MCF 10A (cell line): ENCODE measurements around the gene CFAP100. TPM values are rescaled to one million over a fixed set of nuclear protein-coding genes. Genes with fewer than 3 reads are reported as not detected.

Source experiments
- BruUV-seq: library from RNA; stranded (reverse); fragments of 400-500 nt; replicated peaks from 2 replicates; lab custom pipeline; 2021; lab: Mats Ljungman, UMichigan
- CTCF ChIA-PET: fragments of 300-600 bp; sonication (Branson Sonifier 250); formaldehyde crosslinking; extraction: SDS; loops from one replicate; lab custom pipeline; 2021; ENCODE audit warnings: antibody characterized with exemption, inconsistent platforms; lab: Yijun Ruan, JAX
- POLR2A ChIA-PET: fragments of 300-600, 350-650 bp; sonication (Branson Sonifier 250); formaldehyde crosslinking; extraction: SDS; loops from one replicate; lab custom pipeline; 2020; ENCODE audit warnings: antibody characterized with exemption, inconsistent platforms; lab: Yijun Ruan, JAX
- DNase-seq: peaks from one replicate; pipeline ENCODE4 v3.0.0-alpha.2; 2018; ENCODE audit not compliant: unreplicated experiment
- H3K27ac Mint-ChIP-seq: one replicate; pipeline ENCODE4 v1.8.0; 2022; ENCODE audit warnings: mild to moderate bottlenecking, low read depth, mixed read lengths; ENCODE audit not compliant: unreplicated experiment
- H3K27me3 Mint-ChIP-seq: one replicate; pipeline ENCODE4 v1.8.0; 2022; ENCODE audit warnings: mixed read lengths; ENCODE audit not compliant: insufficient read depth, unreplicated experiment
- H3K36me3 Mint-ChIP-seq: one replicate; pipeline ENCODE4 v1.8.0; 2022; ENCODE audit warnings: mild to moderate bottlenecking, moderate library complexity, mixed read lengths; ENCODE audit not compliant: insufficient read depth, unreplicated experiment
- H3K4me1 Mint-ChIP-seq: one replicate; pipeline ENCODE4 v1.8.0; 2022; ENCODE audit warnings: mixed read lengths; ENCODE audit not compliant: insufficient read depth, unreplicated experiment
- H3K4me3 Mint-ChIP-seq: one replicate; pipeline ENCODE4 v1.8.0; 2022; ENCODE audit warnings: mild to moderate bottlenecking, moderate library complexity, mixed read lengths; ENCODE audit not compliant: unreplicated experiment
- H3K9me3 Mint-ChIP-seq: one replicate; pipeline ENCODE4 v1.8.0; 2022; ENCODE audit warnings: mixed read lengths; ENCODE audit not compliant: unreplicated experiment
- CTCF ChIP-seq: fragments of 200-600 bp; IDR thresholded peaks from one replicate; pipeline ENCODE4 v1.8.0; 2022; ENCODE audit warnings: antibody characterized with exemption, mild to moderate bottlenecking; ENCODE audit not compliant: unreplicated experiment
- intact Hi-C: fragments of 100-400 bp; cut with micrococcal nuclease; formaldehyde crosslinking; loops from 2 replicates; pipeline ENCODE4 v1.14.1; 2022
- total RNA-seq: library from RNA; stranded (reverse); gene quantifications from 2 replicates; pipeline ENCODE4 v1.2.3, GENCODE V29; 2022

CFAP100 gene
- total RNA-seq, 1 experiment from 2014 or later = not detected

DNA sequence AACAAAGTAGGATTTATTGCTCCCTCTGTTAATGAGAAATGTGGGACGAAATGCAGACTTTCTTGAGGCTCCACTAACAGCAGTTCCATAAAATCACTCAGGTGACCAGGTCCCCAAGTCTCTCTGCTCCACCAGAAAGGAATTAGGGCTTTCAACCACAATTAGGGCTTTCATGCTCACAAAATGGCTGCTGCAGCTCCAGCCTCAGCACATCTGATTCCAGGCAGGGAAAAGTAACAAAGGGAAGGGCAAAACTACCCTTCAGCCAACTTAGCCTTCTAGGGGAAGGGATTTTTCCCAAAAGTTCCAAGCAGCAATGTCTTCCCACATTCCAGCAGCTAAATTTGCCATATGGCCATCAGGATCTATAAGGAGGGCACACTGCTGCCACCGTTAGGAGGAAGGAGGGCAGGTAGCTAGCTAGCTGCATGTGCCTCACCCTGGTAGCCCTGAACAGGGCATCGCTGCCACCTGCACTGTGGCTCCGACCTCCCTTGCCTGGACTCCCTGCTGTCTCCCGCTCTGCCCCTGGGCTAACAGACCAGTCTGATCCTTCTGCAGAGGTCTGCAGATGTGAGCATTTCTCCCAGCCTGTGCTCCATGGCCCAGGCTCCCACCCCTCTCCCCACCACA lies 12.8 kb downstream of the CFAP100 start:
- no peak overlapping the region for H3K27ac Mint-ChIP-seq
- intact Hi-C loops = no loop called here
- no TSS peak for BruUV-seq
- no peak for DNase-seq
- H3K9me3 Mint-ChIP-seq = no peaks in the 10 kb centered on the region
- POLR2A ChIA-PET = no interaction called here
- no peak for TF ChIP-seq CTCF
- CTCF ChIA-PET = interaction anchor here (0.6 to 0.7 kb wide), 2 partner anchors 19 to 44 kb away, joined by 4 read pairs; no protein-coding TSS in a partner anchor
- H3K36me3 Mint-ChIP-seq = no peaks in the 10 kb centered on the region
- no peak overlapping the region for H3K4me3 Mint-ChIP-seq
- H3K4me1 Mint-ChIP-seq = no peaks in the 10 kb centered on the region
- H3K27me3 Mint-ChIP-seq = peaks cover 57% of the 10 kb centered on the region

- ChIA-PET CTCF (no interaction called here), POLR2A (no interaction called here)
- no peaks in the 10 kb centered on the region for H3K9me3 Mint-ChIP-seq
- BruUV-seq = no TSS peak
- H3K36me3 Mint-ChIP-seq = no peaks in the 10 kb centered on the region
- no peak for TF ChIP-seq CTCF
- H3K4me3 Mint-ChIP-seq = no peak overlapping the region
- peaks cover 52% of the 10 kb centered on the region for H3K27me3 Mint-ChIP-seq
- H3K27ac Mint-ChIP-seq = no peak overlapping the region
- no peaks in the 10 kb centered on the region for H3K4me1 Mint-ChIP-seq
- DNase-seq = no peak
- intact Hi-C loops = no loop called here
Observed at GRCh38 chr3:126408099-126408498, 13.4 kb downstream of the CFAP100 start.

GRCh38 chr3:126412841-126413692 lies 18.4 kb downstream of the CFAP100 start:
- ChIA-PET CTCF (interaction anchor here (0.5 to 1.2 kb wide), 3 partner anchors 279 to 1499 kb away, joined by 3 to 4 read pairs (median 3); no protein-coding TSS in a partner anchor), POLR2A (no interaction called here)
- no peak overlapping the region for H3K4me3 Mint-ChIP-seq
- no peaks in the 10 kb centered on the region for H3K4me1 Mint-ChIP-seq
- no peak for DNase-seq
- peaks cover 5% of the 10 kb centered on the region for H3K36me3 Mint-ChIP-seq
- H3K27ac Mint-ChIP-seq = no peak overlapping the region
- intact Hi-C loops = no loop called here
- peaks cover 46% of the 10 kb centered on the region for H3K27me3 Mint-ChIP-seq
- no TSS peak for BruUV-seq
- TF ChIP-seq CTCF = no peak
- H3K9me3 Mint-ChIP-seq = no peaks in the 10 kb centered on the region

- no peaks in the 10 kb centered on the region for H3K9me3 Mint-ChIP-seq
- H3K27me3 Mint-ChIP-seq = peaks cover 40% of the 10 kb centered on the region
- no peak overlapping the region for H3K27ac Mint-ChIP-seq
- CTCF ChIA-PET = interaction anchor here (0.6 to 1.2 kb wide), 2 partner anchors 280 to 1498 kb away, joined by 3 read pairs; no protein-coding TSS in a partner anchor
- intact Hi-C loops = no loop called here
- no peaks in the 10 kb centered on the region for H3K4me1 Mint-ChIP-seq
- DNase-seq = no peak
- POLR2A ChIA-PET = no interaction called here
- no peak for TF ChIP-seq CTCF
- peaks cover 5% of the 10 kb centered on the region for H3K36me3 Mint-ChIP-seq
- H3K4me3 Mint-ChIP-seq = no peak overlapping the region
- BruUV-seq = no TSS peak
Observed at GRCh38 chr3:126413693-126414080, 19.0 kb downstream of the CFAP100 start.
